GM12864 (cell line): Measurements from ENCODE around the gene C2CD2L.
"Not testable (repeated sequence)": the region's sequence is repeated elsewhere in the genome, so short reads cannot be mapped to it uniquely, and the experiment has no call there.

Experiments used
- DNase-seq: peaks from one replicate; pipeline ENCODE4 v3.0.0-alpha.2; 2011; ENCODE audit warnings: low read depth
- H3K4me3 ChIP-seq: 2 replicates; pipeline ENCODE4 v1.5.1; 2011; ENCODE audit warnings: mild to moderate bottlenecking, low read depth, low read length, control low read depth
- CTCF ChIP-seq: IDR thresholded peaks from 2 replicates; pipeline ENCODE4 v1.5.1; 2011; ENCODE audit warnings: low read depth, mild to moderate bottlenecking, moderate library complexity, low read length, control low read depth, inconsistent platforms; ENCODE audit errors: missing control alignments

The C2CD2L gene

GRCh38 chr11:119125821-119126220 is 18.7 kb downstream of the C2CD2L start:
- no peak for DNase-seq
- no peak for TF ChIP-seq CTCF
- H3K4me3 ChIP-seq, result no peak overlapping the region

DNA sequence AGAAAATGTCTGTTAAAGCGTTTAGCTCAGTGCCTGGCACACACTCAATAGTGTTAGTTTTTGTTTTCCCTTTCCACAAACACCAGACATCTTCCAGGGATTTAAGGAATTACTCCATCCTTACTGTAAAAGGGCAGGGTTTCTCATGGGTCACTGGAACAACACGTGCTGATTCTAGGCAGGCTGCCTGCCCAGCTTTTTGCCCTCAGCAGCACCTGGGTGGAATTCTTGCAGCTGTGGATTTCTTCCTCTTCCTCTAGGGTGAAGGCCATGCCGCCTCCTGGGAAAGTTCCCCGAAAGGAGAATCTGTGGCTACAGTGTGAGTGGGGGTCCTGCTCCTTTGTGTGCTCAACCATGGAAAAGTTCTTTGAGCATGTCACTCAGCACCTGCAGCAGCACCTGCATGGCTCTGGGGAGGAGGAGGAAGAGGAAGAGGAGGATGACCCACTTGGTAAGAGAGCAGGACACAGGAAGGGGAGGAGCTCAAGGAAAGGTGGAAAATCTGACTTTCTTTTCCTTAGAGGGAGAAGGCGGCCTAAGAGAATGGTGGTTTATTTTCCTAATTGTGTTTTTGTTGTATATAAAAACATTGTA is 19.6 kb downstream of the C2CD2L start:
- no peak overlapping the region for H3K4me3 ChIP-seq
- DNase-seq, result no peak
- TF ChIP-seq CTCF, result no peak

DNA sequence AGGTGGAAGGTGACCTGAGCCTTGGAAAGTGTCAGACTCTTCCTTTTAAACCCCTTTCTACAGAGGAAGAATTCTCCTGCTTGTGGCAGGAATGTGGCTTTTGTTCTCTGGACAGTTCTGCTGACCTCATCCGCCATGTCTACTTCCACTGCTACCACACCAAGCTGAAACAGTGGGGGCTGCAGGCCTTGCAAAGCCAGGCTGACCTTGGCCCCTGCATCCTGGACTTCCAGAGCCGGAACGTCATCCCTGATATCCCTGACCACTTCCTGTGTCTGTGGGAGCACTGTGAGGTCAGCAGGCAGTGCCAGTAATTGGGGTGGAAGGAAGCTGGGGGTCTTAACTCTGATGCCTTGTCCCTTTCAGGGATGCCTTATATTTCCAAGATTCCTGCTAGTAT is 23.5 kb downstream of the C2CD2L start:
- H3K4me3 ChIP-seq, result no peak overlapping the region
- no peak for TF ChIP-seq CTCF
- DNase-seq, result no peak

GRCh38 chr11:119134389-119134978 is 27.3 kb downstream of the C2CD2L start:
- DNase-seq, result no peak
- H3K4me3 ChIP-seq, result no peak overlapping the region
- TF ChIP-seq CTCF, result peak; percentile 78

DNA sequence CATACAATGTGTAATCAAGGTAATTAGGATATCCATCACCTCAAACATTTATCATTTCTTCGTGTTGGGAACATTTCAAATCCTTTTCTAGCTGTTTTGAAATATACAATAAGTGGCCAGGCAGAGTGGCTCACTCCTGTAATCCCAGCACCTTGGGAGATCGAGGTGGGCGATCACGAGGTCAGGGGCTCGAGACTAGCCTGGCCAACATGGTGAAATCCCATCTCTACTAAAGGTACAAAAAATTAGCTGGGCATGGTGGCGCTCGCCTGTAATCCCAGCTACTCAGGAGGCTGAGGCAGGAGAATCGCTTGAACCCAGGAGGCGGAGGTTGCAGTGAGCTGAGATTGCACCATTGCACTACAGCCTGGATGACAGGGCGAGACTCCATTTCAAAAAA is 32.1 kb downstream of the C2CD2L start:
- not testable (repeated sequence) for DNase-seq, H3K4me3 ChIP-seq

DNA sequence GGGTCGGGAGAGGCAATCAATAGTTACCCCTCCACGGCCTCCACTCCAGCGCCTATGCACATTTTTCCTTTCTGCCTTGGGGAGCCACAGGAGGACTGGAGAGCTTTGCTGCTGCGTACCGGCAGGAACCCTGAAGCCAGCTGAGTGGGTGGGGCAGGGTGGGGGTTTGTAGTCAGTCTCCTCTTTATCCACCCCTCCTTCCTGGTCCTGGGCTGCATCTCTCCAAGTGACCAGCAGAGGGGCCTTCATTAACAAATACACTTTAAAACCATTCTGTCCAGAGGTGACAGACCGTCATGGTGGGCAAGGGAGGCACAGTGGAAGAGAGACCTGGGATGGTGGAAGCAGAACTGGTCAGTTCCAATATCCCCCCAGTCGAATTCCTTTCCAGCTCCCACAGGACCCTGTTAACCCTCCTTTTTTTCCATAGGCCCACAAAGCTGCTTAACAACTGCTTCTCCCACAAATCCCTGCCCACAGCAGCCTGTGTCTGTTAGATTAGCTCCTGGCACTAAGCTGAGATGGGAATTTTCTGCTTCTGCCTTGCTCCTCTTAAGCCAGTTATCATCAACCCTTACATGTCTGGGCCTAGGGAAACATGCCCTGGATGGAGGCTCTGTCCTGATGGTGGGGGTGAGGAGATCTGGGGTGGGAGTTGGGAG is 37.8 kb downstream of the C2CD2L start:
- no peak for DNase-seq
- peak; percentile 67 for TF ChIP-seq CTCF
- H3K4me3 ChIP-seq, result no peak overlapping the region

DNA sequence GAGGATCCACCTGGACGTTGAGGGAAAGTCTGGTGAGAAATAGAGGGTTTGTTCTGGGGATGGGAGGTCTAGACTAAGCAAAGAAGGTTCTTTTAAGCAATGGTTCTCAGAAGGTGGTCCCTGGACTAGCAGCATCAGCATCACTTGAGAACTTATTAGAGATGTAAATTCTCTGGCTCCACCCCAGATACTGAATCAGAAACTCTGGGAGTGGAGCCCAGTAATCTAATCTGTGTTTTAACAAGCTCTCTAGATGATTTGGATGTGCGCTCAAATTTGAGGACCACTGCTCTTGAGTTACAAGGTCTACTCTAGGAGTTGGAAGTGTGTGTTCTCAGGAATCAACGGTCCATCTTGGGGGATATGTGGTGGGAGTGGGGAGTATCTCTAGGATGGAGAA is 38.4 kb downstream of the C2CD2L start:
- no peak for DNase-seq
- TF ChIP-seq CTCF, result no peak
- no peak overlapping the region for H3K4me3 ChIP-seq
